SK-N-SH treated with all-trans-retinoic acid at 6 μM for 48 hours (cell line): ENCODE measurements around the gene ANKRD55.

Source experiments
- CREB5 ChIP-seq: fragments of 250-450 bp; sonication (Bioruptor Pico); IDR thresholded peaks from 2 replicates; pipeline ENCODE4 v1.5.1; 2020; ENCODE audit warnings: low read depth, mild to moderate bottlenecking, moderate library complexity
- CSRNP3 ChIP-seq: fragments of 250-450 bp; sonication (Bioruptor Pico); IDR thresholded peaks from 2 replicates; pipeline ENCODE4 v1.5.1; 2021; ENCODE audit warnings: mild to moderate bottlenecking, moderate library complexity
- ISL1 ChIP-seq: fragments of 250-450 bp; sonication (Bioruptor Pico); IDR thresholded peaks from 2 replicates; pipeline ENCODE4 v2.1.2; 2022; ENCODE audit warnings: mild to moderate bottlenecking, moderate library complexity
- POU6F1 ChIP-seq: fragments of 250-450 bp; sonication (Bioruptor Pico); IDR thresholded peaks from 2 replicates; pipeline ENCODE4 v1.8.0; 2021; ENCODE audit warnings: low read depth, mild to moderate bottlenecking, moderate library complexity, borderline replicate concordance
- PPARA ChIP-seq: fragments of 250-450 bp; sonication (Bioruptor Pico); IDR thresholded peaks from 2 replicates; pipeline ENCODE4 v1.5.0; 2020; ENCODE audit warnings: mild to moderate bottlenecking, borderline replicate concordance
- RARB ChIP-seq: fragments of 250-450 bp; sonication (Bioruptor Pico); IDR thresholded peaks from 2 replicates; pipeline ENCODE4 v1.8.0; 2021; ENCODE audit warnings: mild to moderate bottlenecking, moderate library complexity
- SNAI2 ChIP-seq: fragments of 250-450 bp; sonication (Bioruptor Pico); IDR thresholded peaks from 2 replicates; pipeline ENCODE4 v1.5.0; 2020; ENCODE audit warnings: mild to moderate bottlenecking, moderate library complexity
- TCF4 ChIP-seq: fragments of 250-450 bp; sonication (Bioruptor Pico); IDR thresholded peaks from 2 replicates; pipeline ENCODE4 v1.8.0; 2021; ENCODE audit warnings: mild to moderate bottlenecking, moderate library complexity, borderline replicate concordance
- ZC3H10 ChIP-seq: fragments of 250-450 bp; sonication (Bioruptor Pico); IDR thresholded peaks from 2 replicates; pipeline ENCODE4 v1.5.1; 2021; ENCODE audit warnings: mild to moderate bottlenecking, moderate library complexity
- ZFP3 ChIP-seq: fragments of 250-450 bp; sonication (Bioruptor Pico); IDR thresholded peaks from 2 replicates; pipeline ENCODE4 v1.5.0; 2020; ENCODE audit warnings: mild to moderate bottlenecking, moderate library complexity
- ZNF70 ChIP-seq: fragments of 450-650 bp; formaldehyde crosslinking; IDR thresholded peaks from 2 replicates; pipeline ENCODE4 v1.5.0; 2020; ENCODE audit warnings: mild to moderate bottlenecking, moderate library complexity

- no peak for TF ChIP-seq RARB
- no peak for TF ChIP-seq SNAI2 (CRISPR knock-in tag)
- TF ChIP-seq CSRNP3 (CRISPR knock-in tag) = no peak
- TF ChIP-seq CREB5 = no peak
- TF ChIP-seq TCF4 = no peak
- TF ChIP-seq ZC3H10 = no peak
- TF ChIP-seq ZNF70 (CRISPR knock-in tag) = no peak
- TF ChIP-seq ISL1 (CRISPR knock-in tag) = no peak
- no peak for TF ChIP-seq PPARA
- TF ChIP-seq POU6F1 (CRISPR knock-in tag) = no peak
- TF ChIP-seq ZFP3 (CRISPR knock-in tag) = no peak
Observed at GRCh38 chr5:56070851-56071465, 162.2 kb downstream of the ANKRD55 start.
